D341Med (cell line): Measurements from ENCODE around the gene BDP1.
"Not testable (repeated sequence)": the region's sequence is repeated elsewhere in the genome, so short reads cannot be mapped to it uniquely, and the experiment has no call there.

ENCODE experiments used
- DNase-seq: peaks from one replicate; pipeline ENCODE4 v3.0.0; 2012; ENCODE audit warnings: low spot score

BDP1 gene

GRCh38 chr5:71455427-71456361, at the start of gene BDP1:
BDP1 (plus strand) TSS chr5:71455651; CDS start chr5:71455878, 227 bp downstream.
- peak; percentile 91 for DNase-seq

- not testable (repeated sequence) for DNase-seq
Measured at GRCh38 chr5:71410088-71410487, 45.4 kb upstream of the BDP1 start.

GRCh38 chr5:71415626-71416025, 39.8 kb upstream of the BDP1 start:
- DNase-seq: not testable (repeated sequence)

- not testable (repeated sequence) for DNase-seq
Measured at GRCh38 chr5:71418026-71418425, 37.4 kb upstream of the BDP1 start.

GRCh38 chr5:71421278-71421677, 34.2 kb upstream of the BDP1 start:
- DNase-seq: not testable (repeated sequence)

GRCh38 chr5:71423896-71424295, 31.6 kb upstream of the BDP1 start:
- DNase-seq: not testable (repeated sequence)

- not testable (repeated sequence) for DNase-seq
Measured at GRCh38 chr5:71426686-71427474, 28.6 kb upstream of the BDP1 start.

- not testable (repeated sequence) for DNase-seq
Measured at GRCh38 chr5:71432410-71432809, 23.0 kb upstream of the BDP1 start.

- not testable (repeated sequence) for DNase-seq
Measured at GRCh38 chr5:71434825-71435224, 20.6 kb upstream of the BDP1 start.

- DNase-seq: not testable (repeated sequence)
Measured at GRCh38 chr5:71441564-71441963, 13.9 kb upstream of the BDP1 start.

- not testable (repeated sequence) for DNase-seq
Measured at GRCh38 chr5:71443891-71444290, 11.6 kb upstream of the BDP1 start.

GRCh38 chr5:71445015-71445414, 10.4 kb upstream of the BDP1 start:
- not testable (repeated sequence) for DNase-seq

- not testable (repeated sequence) for DNase-seq
Measured at GRCh38 chr5:71445523-71446152, 9.8 kb upstream of the BDP1 start.

- not testable (repeated sequence) for DNase-seq
Measured at GRCh38 chr5:71446540-71447216, 8.8 kb upstream of the BDP1 start.

GRCh38 chr5:71447218-71447808, 8.1 kb upstream of the BDP1 start:
- not testable (repeated sequence) for DNase-seq

- DNase-seq: no peak
Measured at GRCh38 chr5:71452876-71453275, 2.6 kb upstream of the BDP1 start.

GRCh38 chr5:71454913-71455312, 538 bp upstream of the BDP1 start:
- DNase-seq: no peak

- DNase-seq: no peak
Measured at GRCh38 chr5:71456362-71456743, 902 bp downstream of the BDP1 start.

- DNase-seq: no peak
Measured at GRCh38 chr5:71457106-71457505, 1.7 kb downstream of the BDP1 start.

- DNase-seq: no peak
Measured at GRCh38 chr5:71460693-71461092, 5.2 kb downstream of the BDP1 start.

GRCh38 chr5:71461360-71461759, 5.9 kb downstream of the BDP1 start:
- DNase-seq: no peak
